Measurements from ENCODE around the gene CD1E. TPM values are rescaled to one million over a fixed set of nuclear protein-coding genes. Genes with fewer than 3 reads are reported as not detected.

Gene CD1E
- total and polyA plus RNA-seq, 10 of the 15 experiments (the other 5 are each of a cell fraction or from before 2014, with no cell fraction given) = 0.05 to 0.07 (median 0.05) TPM; not detected in 7

- Histone ChIP-seq H3K9ac (ENCODE audit: control insufficient read depth, insufficient read depth, low read length) (no peak overlapping the region), H3K4me3 (no peak overlapping the region), H4K20me1 (ENCODE audit: control insufficient read depth, insufficient read depth) (no peaks in the 10 kb centered on the region), H3K27me3 (replicated peaks in 1 of 2; ENCODE audit: control insufficient read depth in 2 of 2, insufficient read depth in 2 of 2, low read length in 1 of 2) (no peaks in the 10 kb centered on the region), H3K79me2 (ENCODE audit: control insufficient read depth, insufficient read depth, low read length) (no peaks in the 10 kb centered on the region), H3K36me3 (ENCODE audit: control insufficient read depth in 2 of 2, insufficient read depth in 2 of 2, low read length in 1 of 2) (no peaks in the 10 kb centered on the region), H3K27ac (ENCODE audit: control insufficient read depth, insufficient read depth) (no peak overlapping the region), H2AFZ (ENCODE audit: control insufficient read depth, low read depth, low read length) (no peak overlapping the region), H3K4me2 (ENCODE audit: control insufficient read depth, insufficient read depth) (no peak overlapping the region), H3K4me1 (ENCODE audit: control insufficient read depth, insufficient read depth, low read length) (no peaks in the 10 kb centered on the region), H3K9me3 (replicated peaks; ENCODE audit: control insufficient read depth, insufficient read depth, low read length) (no peaks in the 10 kb centered on the region)
- intact Hi-C loops (cut with micrococcal nuclease; ENCODE audit: unreplicated experiment) (no loop called here), in situ Hi-C loops (cut with MboI) (no loop called here)
- ATAC-seq (no peak), FAIRE-seq (no peak), DNase-seq (ENCODE audit: low read depth, low spot score) (no peak)
- BruUV-seq (replicated peaks) = no TSS peak
- ChIA-PET CTCF (no interaction called here), RAD21 (ENCODE audit: unreplicated experiment) (no interaction called here), SMC1A (ENCODE audit: uncharacterized antibody, unreplicated experiment) (interaction anchor here (0.6 to 1.1 kb wide), 2 partner anchors 66 to 459 kb away, joined by 3 read pairs; no protein-coding TSS in a partner anchor), POLR2A (no interaction called here)
- TF ChIP-seq BRCA1 (IDR thresholded peaks at IDR 0.05; ENCODE audit: low read depth, low read length) = no peak
- TF ChIP-seq ETV6 (conservative IDR thresholded peaks at IDR 0.05 in 1 of 2, IDR thresholded peaks at IDR 0.05 in 1 of 2; ENCODE audit: borderline replicate concordance in 1 of 2, low read depth in 1 of 2) = no peak
- TF ChIP-seq, protein P1, sequence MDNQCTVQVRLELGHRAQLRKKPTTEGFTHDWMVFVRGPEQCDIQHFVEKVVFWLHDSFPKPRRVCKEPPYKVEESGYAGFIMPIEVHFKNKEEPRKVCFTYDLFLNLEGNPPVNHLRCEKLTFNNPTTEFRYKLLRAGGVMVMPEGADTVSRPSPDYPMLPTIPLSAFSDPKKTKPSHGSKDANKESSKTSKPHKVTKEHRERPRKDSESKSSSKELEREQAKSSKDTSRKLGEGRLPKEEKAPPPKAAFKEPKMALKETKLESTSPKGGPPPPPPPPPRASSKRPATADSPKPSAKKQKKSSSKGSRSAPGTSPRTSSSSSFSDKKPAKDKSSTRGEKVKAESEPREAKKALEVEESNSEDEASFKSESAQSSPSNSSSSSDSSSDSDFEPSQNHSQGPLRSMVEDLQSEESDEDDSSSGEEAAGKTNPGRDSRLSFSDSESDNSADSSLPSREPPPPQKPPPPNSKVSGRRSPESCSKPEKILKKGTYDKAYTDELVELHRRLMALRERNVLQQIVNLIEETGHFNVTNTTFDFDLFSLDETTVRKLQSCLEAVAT (IDR thresholded peaks at IDR 0.05) = no peak
- no peak for TF ChIP-seq ZNF217 (IDR thresholded peaks at IDR 0.05)
- TF ChIP-seq USF1 (IDR thresholded peaks at IDR 0.05; ENCODE audit: borderline replicate concordance, extremely low read length, insufficient read depth, low read depth, low read length) = no peak
- no peak for TF ChIP-seq HDAC6 (IDR thresholded peaks at IDR 0.05; ENCODE audit: unreplicated experiment)
- TF ChIP-seq TCF3 (IDR thresholded peaks at IDR 0.05; ENCODE audit: borderline replicate concordance, insufficient read depth, low read depth, low read length) = no peak
- TF ChIP-seq CBX5 (IDR thresholded peaks at IDR 0.05; ENCODE audit: low read depth) = no peak
- TF ChIP-seq SMAD5 (IDR thresholded peaks at IDR 0.05; ENCODE audit: low read depth) = no peak
- no peak for TF ChIP-seq ZSCAN29 (IDR thresholded peaks at IDR 0.05)
- TF ChIP-seq, protein P2, sequence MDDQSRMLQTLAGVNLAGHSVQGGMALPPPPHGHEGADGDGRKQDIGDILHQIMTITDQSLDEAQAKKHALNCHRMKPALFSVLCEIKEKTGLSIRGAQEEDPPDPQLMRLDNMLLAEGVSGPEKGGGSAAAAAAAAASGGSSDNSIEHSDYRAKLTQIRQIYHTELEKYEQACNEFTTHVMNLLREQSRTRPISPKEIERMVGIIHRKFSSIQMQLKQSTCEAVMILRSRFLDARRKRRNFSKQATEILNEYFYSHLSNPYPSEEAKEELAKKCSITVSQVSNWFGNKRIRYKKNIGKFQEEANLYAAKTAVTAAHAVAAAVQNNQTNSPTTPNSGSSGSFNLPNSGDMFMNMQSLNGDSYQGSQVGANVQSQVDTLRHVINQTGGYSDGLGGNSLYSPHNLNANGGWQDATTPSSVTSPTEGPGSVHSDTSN (IDR thresholded peaks at IDR 0.05; ENCODE audit: insufficient replicate concordance, low read depth, low read length) = no peak
- no peak for TF ChIP-seq FOS (IDR thresholded peaks at IDR 0.05; ENCODE audit: borderline replicate concordance, extremely low read depth, insufficient read length)
- TF ChIP-seq GATAD2B (conservative IDR thresholded peaks at IDR 0.05; ENCODE audit: low read depth) = no peak
- no peak for TF ChIP-seq EZH2 (IDR thresholded peaks at IDR 0.05; ENCODE audit: borderline replicate concordance, control insufficient read depth, low read depth, low read length)
- no peak for TF ChIP-seq CREM (IDR thresholded peaks at IDR 0.05; ENCODE audit: low read depth)
- TF ChIP-seq ESRRA (IDR thresholded peaks at IDR 0.05; ENCODE audit: low read length) = no peak
- 78% methylated on average over 3 of the region's 3 CpGs for WGBS (ENCODE audit: insufficient coverage, insufficient replicate concordance, low lambda C conversion rate, missing lambda C conversion rate)
Measured at GRCh38 chr1:158396646-158397045, 43.0 kb downstream of the CD1E start.
